ENCODE measurements around the gene MAL.

MAL gene

GRCh38 chr2:94999431-94999883, 26.1 kb upstream of the MAL start:
- no peak for TF ChIP-seq CTCF (conservative IDR thresholded peaks at IDR 0.05)
- no peak overlapping the region for H3K27ac ChIP-seq

GRCh38 chr2:95001051-95001562, 24.4 kb upstream of the MAL start:
- no peak overlapping the region for H3K27ac ChIP-seq
- TF ChIP-seq CTCF (conservative IDR thresholded peaks at IDR 0.05), result no peak

GRCh38 chr2:95001701-95002100, 23.8 kb upstream of the MAL start:
- no peak overlapping the region for H3K27ac ChIP-seq
- TF ChIP-seq CTCF (conservative IDR thresholded peaks at IDR 0.05), result no peak

GRCh38 chr2:95002498-95002897, 23.0 kb upstream of the MAL start:
- no peak overlapping the region for H3K27ac ChIP-seq
- TF ChIP-seq CTCF (conservative IDR thresholded peaks at IDR 0.05), result no peak

GRCh38 chr2:95004287-95004686, 21.2 kb upstream of the MAL start:
- H3K27ac ChIP-seq, result no peak overlapping the region
- no peak for TF ChIP-seq CTCF (conservative IDR thresholded peaks at IDR 0.05)

- TF ChIP-seq CTCF (conservative IDR thresholded peaks at IDR 0.05), result no peak
- no peak overlapping the region for H3K27ac ChIP-seq
Observed at GRCh38 chr2:95004711-95005110, 20.8 kb upstream of the MAL start.

- no peak for TF ChIP-seq CTCF (conservative IDR thresholded peaks at IDR 0.05)
- H3K27ac ChIP-seq, result no peak overlapping the region
Observed at GRCh38 chr2:95005726-95006125, 19.8 kb upstream of the MAL start.
